Neural progenitor cell (in vitro differentiated cells): Measurements from ENCODE around the gene LONRF2.

ENCODE experiments used
- CTCF ChIP-seq: fragments of 200-600 bp; sonication (generic); IDR thresholded peaks from 2 replicates; pipeline ENCODE4 v1.5.1; 2017; ENCODE audit warnings: antibody characterized with exemption, mild to moderate bottlenecking
- EZH2 ChIP-seq: fragments of 200-600 bp; sonication (generic); IDR thresholded peaks from 2 replicates; pipeline ENCODE4 v1.6.1; 2017; ENCODE audit warnings: antibody characterized with exemption, mild to moderate bottlenecking, moderate library complexity
- EZH2phosphoT487 ChIP-seq: fragments of 200-600 bp; sonication (generic); IDR thresholded peaks from 2 replicates; pipeline ENCODE4 v1.6.1; 2017; ENCODE audit warnings: antibody characterized with exemption

- TF ChIP-seq CTCF = no peak
- no peak for TF ChIP-seq EZH2phosphoT487
- TF ChIP-seq EZH2 = no peak
Measured at GRCh38 chr2:100256416-100256815, 65.9 kb downstream of the LONRF2 start.
